DOHH2 (cell line): ENCODE data around the gene VSIG10L2.

Experiments
- H3F3A ChIP-seq: fragments of 200-600 bp; sonication (generic), shearing (Covaris generic); 2 replicates; pipeline ENCODE4 v1.6.0; 2016; ENCODE audit warnings: antibody characterized with exemption, mild to moderate bottlenecking; ENCODE audit not compliant: control insufficient read depth, insufficient read depth
- H3K27ac ChIP-seq: fragments of 200-600 bp; sonication (generic); 2 replicates; pipeline ENCODE4 v1.5.1; 2014; ENCODE audit warnings: low read depth, mild to moderate bottlenecking, low read length, moderate library complexity
- H3K27me3 ChIP-seq: fragments of 200-600 bp; sonication (generic); 2 replicates; pipeline ENCODE4 v1.6.1; 2014; ENCODE audit warnings: mild to moderate bottlenecking, low read length, mixed read lengths; ENCODE audit not compliant: control insufficient read depth
- H3K36me3 ChIP-seq: fragments of 200-600 bp; sonication (generic); 2 replicates; pipeline ENCODE4 v1.6.1; 2014; ENCODE audit warnings: mild to moderate bottlenecking, low read length, moderate library complexity, mixed read lengths; ENCODE audit not compliant: control insufficient read depth
- H3K4me1 ChIP-seq: fragments of 200-600 bp; sonication (generic); 2 replicates; pipeline ENCODE4 v1.6.1; 2014; ENCODE audit warnings: mild to moderate bottlenecking, low read length, mixed read lengths; ENCODE audit not compliant: control insufficient read depth
- H3K4me2 ChIP-seq: fragments of 200-600 bp; sonication (generic); 2 replicates; pipeline ENCODE4 v1.6.0; 2014; ENCODE audit warnings: mild to moderate bottlenecking, low read length, moderate library complexity
- H3K4me3 ChIP-seq: fragments of 200-600 bp; sonication (generic); 2 replicates; pipeline ENCODE4 v1.5.1; 2014; ENCODE audit warnings: mild to moderate bottlenecking, low read length, mixed read lengths
- H3K79me2 ChIP-seq: fragments of 200-600 bp; sonication (generic); 2 replicates; pipeline ENCODE4 v1.6.1; 2014; ENCODE audit warnings: mild to moderate bottlenecking, low read length, mixed read lengths; ENCODE audit not compliant: control insufficient read depth
- H3K9me2 ChIP-seq: fragments of 200-600 bp; sonication (generic); replicated peaks from 2 replicates; pipeline ENCODE4 v1.6.1; 2014; ENCODE audit warnings: mild to moderate bottlenecking, low read length, mixed read lengths; ENCODE audit not compliant: control insufficient read depth
- H3K9me3 ChIP-seq: fragments of 200-600 bp; sonication (generic); 2 replicates; pipeline ENCODE4 v1.6.1; 2014; ENCODE audit warnings: antibody characterized with exemption, low read length, mixed read lengths; ENCODE audit not compliant: control insufficient read depth, insufficient read depth
- H4K20me1 ChIP-seq: fragments of 200-600 bp; sonication (generic); 2 replicates; pipeline ENCODE4 v1.6.0; 2014; ENCODE audit warnings: low read depth, mild to moderate bottlenecking, antibody characterized with exemption, low read length, moderate library complexity; ENCODE audit not compliant: control insufficient read depth, insufficient read depth
- CTCF ChIP-seq: fragments of 200-600 bp; sonication (generic); IDR thresholded peaks from one replicate; pipeline ENCODE4 v1.5.1; 2014; ENCODE audit warnings: antibody characterized with exemption, mild to moderate bottlenecking, low read depth, low read length; ENCODE audit not compliant: poor library complexity, severe bottlenecking
- EZH2phosphoT487 ChIP-seq: fragments of 200-600 bp; sonication (generic); IDR thresholded peaks from 2 replicates; pipeline ENCODE4 v1.6.1; 2017; ENCODE audit warnings: borderline replicate concordance, mild to moderate bottlenecking, antibody characterized with exemption, low read length, moderate library complexity, mixed read lengths

VSIG10L2 gene

DNA sequence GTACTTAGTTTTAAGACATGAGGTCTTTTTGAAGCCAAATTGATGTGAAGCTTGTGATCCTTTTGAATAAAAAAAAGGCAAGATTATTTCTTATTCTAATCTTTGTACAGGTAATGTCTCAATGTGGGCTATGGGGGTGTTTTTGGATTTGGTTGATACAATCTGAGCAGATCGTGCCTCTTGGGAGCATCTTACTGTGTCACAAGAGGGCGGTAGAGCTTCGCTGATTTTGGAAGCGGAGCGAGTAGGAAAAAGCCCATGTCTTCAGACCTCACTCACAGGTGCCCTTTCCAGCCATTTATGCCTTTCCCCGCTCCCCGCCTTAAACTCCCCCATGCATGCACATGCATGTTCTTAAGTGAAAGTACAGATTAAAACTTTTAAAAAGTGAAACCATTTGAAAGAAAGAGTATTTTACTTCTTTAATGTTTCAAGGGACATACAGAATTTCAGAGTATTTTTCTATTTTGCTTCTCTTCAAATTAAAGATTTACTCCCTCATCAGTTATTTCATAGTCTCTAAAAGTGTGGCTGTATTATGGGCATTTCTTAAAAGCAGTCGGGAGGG, 22.7 kb upstream of the VSIG10L2 start:
- peaks cover 30% of the 10 kb centered on the region for H3K27me3 ChIP-seq
- H3K9me2 ChIP-seq, result no peaks in the 10 kb centered on the region
- H3K79me2 ChIP-seq, result no peaks in the 10 kb centered on the region
- H3K4me1 ChIP-seq, result no peaks in the 10 kb centered on the region
- TF ChIP-seq CTCF, result peak; percentile 75
- TF ChIP-seq EZH2phosphoT487, result no peak
- H3K36me3 ChIP-seq, result no peaks in the 10 kb centered on the region
- no peaks in the 10 kb centered on the region for H4K20me1 ChIP-seq
- no peak overlapping the region for H3K4me2 ChIP-seq
- no peak overlapping the region for H3K4me3 ChIP-seq
- no peaks in the 10 kb centered on the region for H3F3A ChIP-seq
- H3K27ac ChIP-seq, result no peak overlapping the region
- H3K9me3 ChIP-seq, result no peaks in the 10 kb centered on the region

DNA sequence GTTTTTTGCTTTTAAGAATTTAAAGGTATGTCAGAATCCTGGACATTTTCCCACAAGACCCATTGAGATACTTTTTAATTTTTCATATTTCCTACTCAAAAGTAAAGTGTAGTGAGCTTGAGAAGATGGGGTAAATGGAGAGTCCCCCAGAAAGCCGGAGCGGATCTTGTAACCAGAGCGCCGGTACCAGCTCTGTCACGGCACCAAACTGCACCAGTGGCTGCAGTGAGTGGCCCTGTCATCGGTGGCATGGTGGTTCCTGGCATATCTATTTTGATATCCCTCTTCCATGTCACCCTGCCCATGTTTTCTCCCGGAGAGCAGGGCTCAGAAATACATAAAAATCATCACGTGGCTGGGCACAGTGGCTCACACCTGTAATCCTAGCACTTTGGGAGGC, 22.2 kb upstream of the VSIG10L2 start:
- Histone ChIP-seq H3K4me2 (no peak overlapping the region), H3K36me3 (no peaks in the 10 kb centered on the region), H3K4me1 (no peaks in the 10 kb centered on the region), H3K9me3 (no peaks in the 10 kb centered on the region), H3K4me3 (no peak overlapping the region), H3F3A (no peaks in the 10 kb centered on the region), H3K79me2 (no peaks in the 10 kb centered on the region), H3K27me3 (peaks cover 29% of the 10 kb centered on the region), H4K20me1 (no peaks in the 10 kb centered on the region), H3K27ac (no peak overlapping the region), H3K9me2 (no peaks in the 10 kb centered on the region)
- TF ChIP-seq EZH2phosphoT487, result no peak
- no peak for TF ChIP-seq CTCF

GRCh38 chr11:125924384-125925007, 21.3 kb upstream of the VSIG10L2 start:
- no peaks in the 10 kb centered on the region for H3K9me3 ChIP-seq
- H3K79me2 ChIP-seq, result no peaks in the 10 kb centered on the region
- H3K4me1 ChIP-seq, result no peaks in the 10 kb centered on the region
- no peak overlapping the region for H3K4me3 ChIP-seq
- no peak for TF ChIP-seq CTCF
- no peak for TF ChIP-seq EZH2phosphoT487
- no peaks in the 10 kb centered on the region for H4K20me1 ChIP-seq
- peaks cover 32% of the 10 kb centered on the region for H3K27me3 ChIP-seq
- H3F3A ChIP-seq, result no peaks in the 10 kb centered on the region
- H3K9me2 ChIP-seq, result no peaks in the 10 kb centered on the region
- H3K36me3 ChIP-seq, result no peaks in the 10 kb centered on the region
- no peak overlapping the region for H3K4me2 ChIP-seq
- H3K27ac ChIP-seq, result no peak overlapping the region
